Activated CD4-positive, alpha-beta T cell treated with anti-CD3 and anti-CD28 coated beads for 1 hour (primary cell): ENCODE data around the gene L3MBTL2.
"Not testable (repeated sequence)": the region's sequence is repeated elsewhere in the genome, so short reads cannot be mapped to it uniquely, and the experiment has no call there.

Experiments used
- DNase-seq: peaks from one replicate; pipeline ENCODE4 v3.0.0-alpha.2; 2020

Gene L3MBTL2

DNA sequence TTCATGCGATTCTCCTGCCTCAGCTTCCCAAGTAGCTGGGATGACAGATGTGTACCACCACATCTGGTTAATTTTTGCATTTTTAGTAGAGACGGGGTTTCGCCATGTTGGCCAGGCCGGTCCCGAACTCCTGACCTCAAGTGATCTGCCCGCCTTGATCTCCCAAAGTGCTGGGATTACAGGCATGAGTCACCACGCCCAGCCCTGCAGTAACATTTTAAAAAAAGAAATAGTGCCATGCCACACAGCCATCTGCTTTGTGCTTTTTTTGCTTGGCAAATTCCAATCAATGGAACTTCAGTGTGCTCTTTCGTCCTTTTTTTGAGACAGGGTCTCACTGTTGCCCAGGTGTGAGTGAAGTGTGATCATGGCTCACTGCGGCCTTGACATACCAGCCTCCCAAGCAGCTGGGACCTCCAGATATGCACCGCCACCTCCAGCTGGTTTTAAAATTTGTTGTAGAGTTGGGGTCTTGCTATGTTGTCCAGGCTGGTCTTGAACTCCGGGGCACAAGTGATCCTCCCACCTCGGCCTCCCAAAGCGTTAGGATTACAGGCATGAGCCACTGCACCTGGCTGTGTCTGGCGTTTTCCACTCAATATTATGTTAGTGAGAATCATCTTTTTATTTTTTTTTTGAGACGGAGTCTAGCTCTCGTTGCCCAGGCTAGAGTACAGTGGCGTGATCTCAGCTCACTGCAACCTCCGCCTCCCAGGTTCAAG, 37.4 kb downstream of the L3MBTL2 start:
- no peak for DNase-seq

DNA sequence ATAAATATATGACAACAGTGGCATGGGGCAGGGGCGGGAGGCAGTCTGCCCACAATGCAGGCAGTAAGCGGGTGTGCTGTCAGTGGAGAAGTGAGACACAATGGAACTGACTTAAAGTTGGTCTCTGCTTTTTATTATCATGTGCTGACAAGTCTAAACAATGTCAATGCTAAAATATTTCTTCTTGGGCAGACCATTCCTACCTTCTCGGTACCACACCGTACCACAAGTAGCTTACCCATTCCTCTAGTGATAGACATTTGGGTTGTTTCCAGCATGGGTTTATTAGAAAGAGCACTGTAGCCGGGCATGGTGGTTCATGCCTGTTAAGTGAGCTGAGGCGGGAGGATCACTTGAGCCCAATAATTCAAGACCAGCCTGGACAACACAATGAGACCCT, 38.2 kb downstream of the L3MBTL2 start:
- DNase-seq: no peak

DNA sequence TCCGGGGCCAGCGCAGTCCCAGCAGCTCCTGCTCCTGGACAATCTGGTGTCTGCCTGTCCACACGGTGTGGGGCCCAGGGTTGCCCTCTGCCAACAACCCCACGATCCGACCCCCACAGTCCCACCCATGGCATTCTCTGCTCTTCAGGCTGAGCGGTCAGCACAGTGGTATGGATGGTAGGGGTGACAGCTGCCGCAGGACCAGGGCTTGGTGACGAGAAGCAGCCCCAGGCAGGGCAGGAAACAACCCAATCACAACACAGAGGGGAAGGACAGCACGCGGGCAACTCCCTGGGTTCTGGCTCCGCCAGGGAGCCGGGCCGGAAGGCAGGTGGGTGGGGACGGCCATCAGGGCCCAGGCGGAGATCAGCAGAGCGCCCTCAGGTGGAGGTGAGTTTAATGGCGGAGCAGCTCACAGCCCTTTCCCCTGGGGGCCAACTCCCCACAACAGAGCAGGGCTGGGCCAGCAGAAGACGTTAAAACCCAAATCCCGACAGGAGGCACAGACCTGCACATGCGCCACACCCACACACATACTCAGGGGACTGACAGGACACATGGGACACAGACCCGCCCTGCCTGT, 40.9 kb downstream of the L3MBTL2 start:
- DNase-seq: no peak

DNA sequence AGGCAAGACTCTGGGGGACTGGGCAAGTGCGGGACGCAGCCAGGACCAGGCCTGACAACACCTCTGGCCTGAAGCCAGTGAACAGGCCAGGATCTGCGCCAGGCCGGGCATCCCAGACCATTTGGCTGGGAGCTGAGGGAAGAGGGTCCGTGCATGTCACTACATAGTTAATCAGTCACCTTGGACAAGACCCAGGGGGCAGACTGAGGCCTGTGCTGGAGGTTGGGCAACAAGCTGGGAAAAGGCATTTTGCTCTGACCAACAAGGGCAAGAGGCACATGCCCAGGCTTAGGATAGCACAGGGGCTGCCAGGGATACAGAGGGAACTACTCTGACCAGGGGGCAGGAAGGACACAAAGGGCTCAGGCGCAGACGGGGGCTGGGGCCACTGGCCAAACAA, 42.6 kb downstream of the L3MBTL2 start:
- DNase-seq: no peak

DNA sequence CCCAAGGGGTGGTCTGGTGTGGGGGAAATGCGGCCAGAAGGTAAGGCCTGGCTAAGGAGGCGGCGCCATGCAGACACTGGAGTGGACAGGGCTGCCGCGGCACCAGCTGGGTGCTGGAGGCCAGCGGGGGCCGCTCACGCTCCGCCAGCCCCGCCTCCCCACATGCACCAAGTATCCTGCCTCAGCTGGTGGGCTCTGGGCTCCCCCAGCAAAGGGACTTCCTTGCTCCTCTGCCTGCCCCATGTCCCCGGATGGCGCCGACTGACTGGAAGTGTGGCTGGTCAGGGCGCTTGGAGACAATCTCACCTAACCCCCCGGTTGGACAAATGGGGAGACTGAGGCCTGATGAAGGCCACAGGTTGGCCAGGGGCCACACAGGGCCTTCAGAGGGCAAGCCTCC, 43.2 kb downstream of the L3MBTL2 start:
- no peak for DNase-seq

DNA sequence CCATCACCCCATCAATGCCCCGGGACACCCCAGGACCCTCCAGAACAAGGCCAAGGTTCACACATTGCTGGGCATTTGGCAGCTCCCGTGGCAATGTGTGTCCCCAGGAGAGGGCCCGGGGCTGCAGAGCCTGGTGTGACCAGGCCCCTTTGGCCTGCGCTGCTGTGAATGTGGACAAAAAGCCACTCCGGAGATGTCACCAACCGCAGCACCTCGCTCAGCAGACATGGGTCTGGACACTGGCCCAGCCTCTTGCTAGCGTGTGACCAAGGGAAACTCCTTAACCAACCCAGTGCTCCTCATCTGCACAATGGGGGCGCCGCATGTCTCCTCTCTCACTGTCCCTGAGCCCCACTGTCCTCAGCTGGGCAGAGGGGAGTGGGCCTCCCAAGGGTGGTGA, 43.6 kb downstream of the L3MBTL2 start:
- DNase-seq: no peak

DNA sequence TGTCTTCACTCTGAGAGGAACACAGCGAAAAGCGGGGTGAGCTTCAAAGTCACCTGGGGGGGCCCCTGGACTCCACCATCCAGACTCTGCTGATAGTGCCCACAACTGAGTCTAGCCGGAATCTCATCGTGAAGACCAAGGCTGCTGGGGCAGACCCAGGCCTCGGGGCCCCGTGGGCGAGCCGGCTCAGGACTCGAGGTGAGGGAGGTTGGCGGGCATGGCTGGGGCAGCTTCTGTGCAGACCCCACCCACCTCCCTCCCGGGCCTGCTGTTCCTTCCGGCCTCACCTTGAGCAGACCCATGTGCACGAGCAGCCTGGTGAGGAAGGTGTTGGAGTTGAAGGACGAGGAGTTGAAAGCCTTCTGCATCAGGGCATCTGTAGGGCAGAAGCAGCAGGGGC, 44.3 kb downstream of the L3MBTL2 start:
- DNase-seq: no peak

DNA sequence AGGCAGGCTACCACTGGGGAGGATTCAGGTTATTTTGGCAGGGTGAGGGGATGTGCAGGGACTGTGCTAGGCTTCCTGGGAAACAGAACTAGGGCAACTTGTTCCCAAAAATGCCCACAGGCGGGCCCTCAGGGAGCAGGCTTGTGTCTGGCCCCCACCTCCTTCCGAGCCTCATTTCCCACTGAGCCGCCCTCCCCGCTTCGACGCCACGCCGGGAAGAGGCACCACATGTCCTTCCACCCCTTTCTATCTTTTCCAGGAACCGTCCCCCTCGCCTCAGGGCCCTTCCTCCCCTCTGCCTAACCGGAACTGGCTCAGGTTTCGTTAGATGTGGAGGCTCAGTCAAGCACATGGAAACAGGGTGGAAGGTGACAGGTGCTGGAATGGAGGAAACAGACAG, 45.0 kb downstream of the L3MBTL2 start:
- no peak for DNase-seq

DNA sequence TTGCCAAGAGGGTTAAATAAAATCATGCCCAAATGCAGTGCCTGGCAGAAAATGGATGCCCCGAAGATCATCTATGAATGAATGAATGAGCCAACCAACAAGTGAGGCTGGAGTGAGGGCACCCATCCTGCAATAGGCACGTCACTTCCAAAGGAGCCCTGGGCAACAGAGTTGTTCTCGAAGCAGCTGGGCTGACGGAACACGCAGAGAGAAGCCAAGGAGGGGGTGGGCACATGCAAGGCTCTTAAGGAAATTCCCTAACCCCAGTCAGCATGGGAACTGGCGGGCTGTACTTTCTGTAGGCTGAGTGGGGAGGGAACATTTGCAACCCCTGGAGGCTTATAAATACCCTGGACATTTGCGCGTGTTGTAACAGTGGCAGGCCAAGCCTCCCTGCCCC, 47.3 kb downstream of the L3MBTL2 start:
- DNase-seq: no peak

DNA sequence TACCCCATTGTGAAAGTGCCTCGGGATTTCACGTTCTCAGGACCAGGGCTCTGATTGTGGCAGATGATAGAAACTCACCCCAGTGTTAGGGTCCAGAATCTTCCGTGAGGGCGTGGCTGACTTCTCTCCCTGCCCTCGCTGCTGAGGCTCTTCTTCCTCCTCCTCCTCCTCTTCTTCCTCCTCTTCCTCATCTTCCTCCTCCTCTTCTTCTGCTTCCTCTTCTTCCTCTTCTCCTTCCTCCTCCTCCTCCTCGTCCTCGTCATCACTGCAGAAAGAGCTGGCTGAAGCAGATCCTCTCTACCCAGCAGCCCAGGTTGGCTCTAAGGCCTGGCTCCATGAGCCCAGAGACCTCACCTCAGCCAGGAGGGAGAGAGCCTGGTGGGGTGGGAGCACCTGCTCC, 49.1 kb downstream of the L3MBTL2 start:
- DNase-seq: no peak

DNA sequence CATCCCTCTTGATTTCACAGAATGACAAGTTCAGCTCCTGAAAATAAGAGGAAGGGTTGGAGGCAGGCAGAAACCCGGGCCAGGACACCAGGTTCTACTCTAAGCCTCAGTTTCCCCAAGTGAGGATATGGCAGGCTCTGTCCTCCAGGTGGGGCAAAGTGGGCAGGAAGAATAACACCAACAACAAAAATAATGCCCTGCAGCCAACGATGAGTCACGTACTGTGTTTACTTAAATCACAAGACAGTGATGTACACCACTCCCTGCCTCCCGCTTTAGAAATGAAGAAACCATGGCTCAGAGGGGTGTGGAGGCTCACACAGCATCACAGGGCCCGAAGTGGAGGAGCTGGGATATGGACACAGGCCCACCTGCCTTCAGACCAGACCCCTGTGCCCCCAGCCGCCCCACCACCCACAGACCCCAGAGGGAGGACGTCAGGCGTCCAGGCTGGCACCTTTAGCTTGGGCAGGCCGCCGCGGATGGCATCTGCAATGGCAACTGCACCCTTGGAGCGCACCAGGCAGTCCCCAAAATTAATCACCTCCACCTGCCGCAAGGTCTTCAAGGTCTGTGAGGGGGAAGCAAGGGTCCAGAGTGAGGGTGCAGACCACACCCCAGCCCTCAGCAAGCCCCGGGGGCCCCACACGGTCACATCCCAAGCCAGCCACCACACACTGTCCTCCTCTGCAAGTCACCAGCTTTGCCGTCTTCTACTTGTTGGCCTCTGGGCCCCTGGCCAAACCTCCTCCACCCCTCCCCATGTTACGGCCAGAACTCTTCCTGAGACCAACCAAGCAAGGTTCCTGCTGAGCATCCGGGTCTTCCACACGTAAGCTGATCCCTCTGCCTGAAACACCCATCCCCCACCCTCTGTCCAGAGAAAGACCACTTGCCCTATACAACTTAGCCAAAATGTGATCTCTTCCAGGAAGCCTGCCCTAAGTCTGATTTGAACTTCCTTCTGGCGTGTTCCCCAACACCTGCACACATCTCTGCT, 51.4 kb downstream of the L3MBTL2 start:
- no peak for DNase-seq

DNA sequence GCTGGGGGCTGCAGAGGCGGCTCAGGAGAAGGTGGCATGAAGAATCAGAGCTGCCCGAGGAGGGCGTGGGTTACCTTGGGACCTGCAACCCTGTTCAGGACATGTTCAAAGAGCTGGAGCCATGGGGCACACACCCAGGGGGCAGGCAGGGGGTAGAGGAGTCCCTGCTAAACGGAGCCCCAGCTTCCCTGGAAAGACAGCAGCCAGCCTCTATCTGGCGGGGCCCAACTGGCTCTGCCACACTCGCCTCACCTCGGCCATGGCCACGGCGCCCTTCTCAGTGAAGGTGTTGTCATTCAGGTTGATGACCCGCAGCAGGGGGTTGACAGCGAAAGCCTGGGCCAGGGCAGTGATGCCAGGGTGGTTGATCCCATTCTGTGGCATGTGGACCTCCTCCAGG, 52.6 kb downstream of the L3MBTL2 start:
- DNase-seq: no peak

DNA sequence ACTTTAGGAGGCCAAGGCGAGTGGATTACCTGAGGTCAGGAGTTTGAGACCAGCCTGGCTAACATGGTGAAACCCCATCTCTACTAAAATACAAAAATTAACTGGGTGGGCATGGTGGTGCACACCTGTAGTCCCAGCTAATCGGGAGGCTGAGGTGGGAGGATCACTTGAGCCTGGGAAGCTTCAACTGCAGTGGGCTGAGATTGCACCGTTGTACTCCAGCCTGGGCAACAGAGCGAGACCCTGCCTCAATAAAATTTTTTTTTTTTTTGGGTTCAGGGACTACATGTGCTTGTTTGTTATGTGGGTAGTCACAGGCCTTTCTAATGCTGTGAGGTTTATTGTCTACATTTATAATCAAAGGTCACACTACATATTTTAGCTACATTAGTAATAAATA, 54.6 kb downstream of the L3MBTL2 start:
- not testable (repeated sequence) for DNase-seq

DNA sequence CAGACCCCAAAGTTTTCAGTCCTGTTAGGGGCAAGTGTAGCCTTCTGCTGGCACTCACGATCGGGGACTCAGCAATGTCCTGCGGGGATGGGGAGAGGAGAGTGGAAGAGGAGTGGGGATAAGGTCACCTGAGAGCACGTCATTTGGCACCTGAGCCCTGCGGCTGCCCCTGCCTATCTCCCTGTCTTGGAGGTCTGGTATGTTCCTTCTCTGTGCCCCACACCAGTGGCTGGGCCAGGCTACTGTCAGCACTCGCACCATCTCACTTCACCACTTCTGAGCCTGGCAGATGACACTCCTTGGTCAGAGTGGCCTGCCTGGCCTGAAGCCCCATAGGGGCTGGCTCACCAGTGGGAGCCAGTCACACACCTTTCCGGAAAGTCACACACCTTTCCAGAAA, 55.8 kb downstream of the L3MBTL2 start:
- DNase-seq: no peak

DNA sequence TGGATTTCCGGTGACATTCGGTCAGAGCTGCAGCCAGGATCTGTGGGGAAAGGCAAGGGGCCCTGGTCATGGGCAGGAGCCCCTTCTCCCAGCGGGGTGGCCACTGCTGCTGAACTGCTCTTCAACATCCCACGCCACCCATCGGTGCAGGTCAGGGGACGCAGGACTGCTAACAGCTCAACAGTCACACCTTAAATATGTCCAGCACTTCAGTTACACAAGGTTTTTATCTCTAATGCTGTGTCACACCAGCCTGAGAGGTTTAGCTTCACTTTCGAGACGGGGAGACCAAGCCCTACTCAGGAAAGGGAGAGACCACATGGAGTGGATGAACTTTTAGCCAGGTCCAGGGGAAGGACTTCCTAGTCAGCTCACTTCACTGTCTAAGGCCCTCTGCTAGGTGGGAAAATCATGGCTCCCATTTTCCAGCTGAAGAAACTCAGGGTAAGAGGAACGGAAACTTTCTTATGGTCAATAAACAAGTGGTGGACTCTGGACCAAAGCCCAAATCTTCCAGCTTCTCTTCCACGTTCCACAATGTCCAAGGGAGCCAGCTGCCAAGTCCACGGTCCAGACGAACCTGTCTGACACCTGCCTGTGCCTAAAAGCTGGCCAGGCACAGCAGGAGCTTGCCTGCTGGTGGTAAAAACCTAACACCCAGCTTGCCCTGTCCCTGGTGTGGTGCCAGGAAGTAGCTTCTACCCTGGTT, 56.6 kb downstream of the L3MBTL2 start:
- no peak for DNase-seq

DNA sequence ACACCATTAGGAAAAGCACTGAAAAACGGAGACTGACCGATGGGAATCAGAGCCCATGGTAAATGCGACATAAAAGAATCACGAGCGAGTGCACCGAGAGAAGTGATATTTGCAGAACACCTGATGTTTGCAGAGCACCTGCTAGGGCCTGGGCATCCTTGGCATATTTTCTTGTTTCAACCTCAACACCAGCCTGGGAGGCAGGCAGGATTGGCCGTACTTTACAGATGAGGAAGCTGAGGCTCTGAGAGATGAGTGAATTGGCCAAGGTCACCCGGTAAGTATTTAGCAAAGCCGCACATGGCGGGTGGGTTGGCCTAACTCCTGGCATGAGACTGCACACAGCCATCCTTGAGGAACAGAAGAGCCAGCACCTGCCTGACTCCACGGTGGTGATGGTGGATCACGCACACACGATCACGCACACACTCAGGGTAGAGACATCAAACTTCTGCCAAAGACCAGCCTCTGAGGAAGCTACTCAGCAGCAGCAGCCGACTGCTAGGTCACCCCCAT, 57.2 kb downstream of the L3MBTL2 start:
- DNase-seq: no peak

DNA sequence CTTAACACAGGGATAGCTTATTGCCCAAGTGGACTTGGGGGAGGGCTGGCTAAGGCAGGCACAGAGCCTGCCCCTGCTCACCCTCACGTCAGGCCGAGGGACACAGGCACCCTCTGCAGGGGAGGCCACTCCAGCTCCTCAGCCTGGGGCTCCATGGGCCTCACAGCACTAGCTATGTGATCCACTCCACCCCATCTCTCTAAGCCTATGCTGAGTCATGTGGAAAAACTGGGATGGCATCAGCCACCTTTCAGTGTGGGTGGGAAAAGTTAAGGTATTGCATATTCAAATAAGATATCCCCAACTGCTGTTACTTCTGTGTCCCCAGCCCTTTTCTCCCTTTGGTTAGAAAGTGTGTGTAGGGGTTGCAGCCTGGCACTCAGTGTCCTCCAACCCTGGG, 58.6 kb downstream of the L3MBTL2 start:
- no peak for DNase-seq

DNA sequence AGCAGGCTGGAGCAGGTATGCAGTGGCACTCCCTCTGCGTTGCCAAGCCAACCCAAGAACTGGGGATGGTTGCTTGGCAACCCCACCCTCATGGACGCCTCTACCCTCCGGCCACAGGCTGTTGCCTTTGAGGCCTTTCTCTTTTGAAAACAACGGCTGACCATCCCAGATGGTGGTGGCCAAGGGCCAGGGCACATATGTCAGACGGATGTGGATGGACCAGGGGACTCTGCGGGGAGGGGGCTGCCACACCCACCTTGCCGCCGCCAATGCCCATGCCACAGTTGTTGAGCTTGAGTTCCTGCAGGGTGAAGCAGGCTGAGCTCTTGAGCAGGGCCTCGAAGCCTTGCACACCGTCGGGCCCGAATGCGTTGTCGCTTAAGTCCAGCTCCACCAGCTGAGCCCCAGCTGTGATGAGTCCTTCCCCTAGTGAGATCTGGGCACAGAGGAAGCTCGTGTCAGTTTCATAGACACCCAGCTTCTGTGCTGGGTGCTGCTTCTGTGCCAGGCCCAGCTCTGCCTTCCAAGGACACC, 59.4 kb downstream of the L3MBTL2 start:
- no peak for DNase-seq

DNA sequence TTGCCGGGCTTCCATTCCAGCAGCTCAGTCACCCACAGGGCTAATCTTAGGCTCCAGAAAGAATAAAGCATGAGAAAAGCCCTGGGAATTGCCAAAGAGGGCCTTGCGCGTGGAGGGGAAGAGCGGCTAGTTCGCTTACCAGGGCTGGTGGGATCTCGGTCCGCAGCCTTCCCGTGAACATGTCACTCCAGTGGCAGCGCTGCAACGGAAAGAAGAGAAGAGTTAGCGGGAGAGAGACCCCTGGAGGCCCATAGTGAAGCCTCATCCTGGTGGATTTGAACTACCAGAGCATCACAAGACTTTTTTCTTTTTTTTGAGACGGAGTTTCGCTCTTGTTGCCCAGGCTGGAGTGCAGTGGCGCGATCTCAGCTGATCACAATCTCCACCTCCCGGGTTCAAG, 62.8 kb downstream of the L3MBTL2 start:
- no peak for DNase-seq

DNA sequence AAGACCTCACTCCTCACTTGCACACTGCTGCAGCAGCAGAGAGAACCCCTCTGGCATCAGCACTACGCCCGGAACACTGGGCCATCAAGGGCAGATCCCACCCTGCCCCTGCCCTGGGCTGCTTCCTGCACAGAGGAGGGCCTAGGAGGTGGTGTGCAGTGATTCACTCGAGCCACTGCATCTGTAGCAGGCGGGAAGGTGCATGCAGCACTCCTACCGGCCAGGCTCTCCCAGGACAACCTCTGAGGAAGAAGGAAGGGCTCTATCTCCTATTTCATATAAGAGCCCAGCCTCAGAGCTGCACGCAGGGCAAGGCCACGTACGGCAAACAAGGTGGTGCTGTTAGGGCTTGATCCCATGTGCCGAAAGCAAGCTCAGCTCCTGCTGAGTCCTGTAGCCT, 66.7 kb downstream of the L3MBTL2 start:
- DNase-seq: no peak

DNA sequence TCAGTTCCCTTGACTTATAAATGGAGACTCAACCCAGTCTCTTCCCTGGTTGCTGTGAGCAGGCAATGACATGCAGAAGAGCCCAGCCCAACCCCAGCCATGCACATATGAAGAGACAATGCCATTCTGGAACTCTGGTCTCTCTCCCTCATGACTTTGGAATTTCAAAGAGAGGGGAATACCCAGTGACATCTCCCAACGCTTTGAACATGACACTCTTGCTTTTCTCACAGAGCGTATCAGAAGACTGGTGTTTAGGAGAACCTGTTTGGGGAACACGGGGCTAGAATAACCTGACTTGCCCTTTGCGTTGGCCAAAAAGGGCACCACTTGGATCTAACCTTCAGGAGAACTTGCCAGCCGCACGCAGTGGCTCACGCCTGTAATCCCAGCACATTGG, 68.0 kb downstream of the L3MBTL2 start:
- no peak for DNase-seq

DNA sequence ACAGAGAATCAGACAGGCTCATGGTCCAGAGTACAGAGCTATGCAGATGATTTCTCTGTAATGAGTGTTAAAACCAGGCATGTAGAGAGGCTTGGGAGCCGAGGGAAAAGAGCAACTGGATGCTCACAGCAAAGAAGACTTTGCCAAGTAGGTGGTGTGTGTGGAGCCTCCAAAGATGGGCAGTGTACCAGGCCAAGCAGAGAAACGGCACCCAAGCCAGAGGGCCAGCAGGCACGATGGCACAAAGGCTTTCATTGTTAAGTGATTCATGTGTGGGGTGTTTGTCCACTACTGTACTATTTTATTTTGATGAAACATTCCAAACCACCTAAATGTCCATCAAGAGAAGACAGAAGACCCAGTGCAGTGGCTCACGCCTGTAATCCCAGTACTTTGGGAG, 69.7 kb downstream of the L3MBTL2 start:
- DNase-seq: no peak

DNA sequence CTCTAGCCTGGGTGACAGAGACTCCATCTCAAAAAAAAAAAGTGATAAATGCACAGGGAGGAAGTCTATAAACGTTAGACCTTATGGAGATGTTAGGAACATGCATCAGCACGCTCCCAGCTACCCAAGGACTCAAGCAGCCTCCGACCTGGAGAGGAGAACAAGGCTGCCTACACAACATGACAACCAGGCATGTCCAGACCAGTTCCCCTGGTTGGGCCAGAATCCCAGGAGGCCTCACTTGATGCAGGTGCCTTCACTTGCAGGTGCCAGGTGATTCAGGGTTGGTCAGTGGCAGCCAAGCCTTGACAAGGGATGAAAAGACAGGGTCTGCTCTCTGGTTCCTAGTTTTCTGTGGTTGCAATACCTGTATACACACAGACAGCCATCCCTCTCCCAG, 75.0 kb downstream of the L3MBTL2 start:
- DNase-seq: no peak
